IPS DF 19.7 (cell line): ENCODE results near the gene NLK.
"Not testable (repeated sequence)": the region's sequence is repeated elsewhere in the genome, so short reads cannot be mapped to it uniquely, and the experiment has no call there.

Source experiments
- DNase-seq: peaks from one replicate; pipeline ENCODE4 v3.0.0-alpha.2; 2013; ENCODE audit warnings: low read depth, low spot score

Gene NLK

GRCh38 chr17:28072936-28073533 lies 30.6 kb downstream of the NLK start:
- no peak for DNase-seq

- no peak for DNase-seq
These were observed 31.5 kb downstream of the NLK start for GRCh38 chr17:28074010-28074409.

GRCh38 chr17:28076144-28076543 lies 33.7 kb downstream of the NLK start:
- DNase-seq = no peak

- DNase-seq = not testable (repeated sequence)
These were observed 34.7 kb downstream of the NLK start for GRCh38 chr17:28077140-28077539.

GRCh38 chr17:28078341-28079229 lies 36.1 kb downstream of the NLK start:
- DNase-seq = no peak

- DNase-seq = no peak
These were observed 39.0 kb downstream of the NLK start for GRCh38 chr17:28081467-28081866.

GRCh38 chr17:28085766-28086165 lies 43.3 kb downstream of the NLK start:
- no peak for DNase-seq

GRCh38 chr17:28086519-28086918 lies 44.0 kb downstream of the NLK start:
- no peak for DNase-seq

GRCh38 chr17:28087743-28088142 lies 45.3 kb downstream of the NLK start:
- no peak for DNase-seq

- DNase-seq = no peak
These were observed 48.1 kb downstream of the NLK start for GRCh38 chr17:28090551-28090950.

GRCh38 chr17:28092088-28092487 lies 49.6 kb downstream of the NLK start:
- no peak for DNase-seq

- no peak for DNase-seq
These were observed 51.7 kb downstream of the NLK start for GRCh38 chr17:28093999-28094716.

GRCh38 chr17:28096756-28097155 lies 54.3 kb downstream of the NLK start:
- DNase-seq = no peak

GRCh38 chr17:28097254-28097653 lies 54.8 kb downstream of the NLK start:
- no peak for DNase-seq

GRCh38 chr17:28097901-28098300 lies 55.4 kb downstream of the NLK start:
- DNase-seq = no peak

- not testable (repeated sequence) for DNase-seq
These were observed 56.1 kb downstream of the NLK start for GRCh38 chr17:28098591-28098990.

GRCh38 chr17:28100251-28100650 lies 57.8 kb downstream of the NLK start:
- no peak for DNase-seq

- no peak for DNase-seq
These were observed 58.5 kb downstream of the NLK start for GRCh38 chr17:28100936-28101335.

- DNase-seq = no peak
These were observed 59.4 kb downstream of the NLK start for GRCh38 chr17:28101919-28102318.

- DNase-seq = no peak
These were observed 63.0 kb downstream of the NLK start for GRCh38 chr17:28105501-28105900.

- DNase-seq = no peak
These were observed 67.7 kb downstream of the NLK start for GRCh38 chr17:28110184-28110583.

GRCh38 chr17:28112181-28112580 lies 69.7 kb downstream of the NLK start:
- no peak for DNase-seq

- no peak for DNase-seq
These were observed 70.1 kb downstream of the NLK start for GRCh38 chr17:28112606-28113005.
